ENCODE results near the gene CAB39.

Gene CAB39

GRCh38 chr2:230742781-230743180, 30.1 kb downstream of the CAB39 start:
- Histone ChIP-seq H3K27ac (ENCODE audit: low read length) (no peak overlapping the region), H3K36me3 (ENCODE audit: control insufficient read depth, insufficient read depth, low read length) (no peaks in the 10 kb centered on the region), H3K4me1 (ENCODE audit: control insufficient read depth, insufficient read depth, low read length) (no peaks in the 10 kb centered on the region), H3K4me3 (ENCODE audit: low read length) (no peak overlapping the region), H3K9me3 (ENCODE audit: control insufficient read depth, insufficient read depth, low read length) (no peaks in the 10 kb centered on the region), H3K27me3 (ENCODE audit: control insufficient read depth, insufficient read depth, low read length) (no peaks in the 10 kb centered on the region)
- DNase-seq (ENCODE audit: low read depth, low spot score) = no peak
- WGBS (ENCODE audit: insufficient coverage, insufficient read length) = no CpG with 5 or more reads among the region's 4 CpGs

- Histone ChIP-seq H3K27ac (ENCODE audit: low read length) (no peak overlapping the region), H3K36me3 (ENCODE audit: control insufficient read depth, insufficient read depth, low read length) (no peaks in the 10 kb centered on the region), H3K4me3 (ENCODE audit: low read length) (no peak overlapping the region), H3K9me3 (ENCODE audit: control insufficient read depth, insufficient read depth, low read length) (no peaks in the 10 kb centered on the region), H3K27me3 (ENCODE audit: control insufficient read depth, insufficient read depth, low read length) (no peaks in the 10 kb centered on the region), H3K4me1 (ENCODE audit: control insufficient read depth, insufficient read depth, low read length) (no peaks in the 10 kb centered on the region)
- no peak for DNase-seq (ENCODE audit: low read depth, low spot score)
- WGBS (ENCODE audit: insufficient coverage, insufficient read length) = no CpG with 5 or more reads among the region's 4 CpGs
Observed at GRCh38 chr2:230746213-230746612, 33.6 kb downstream of the CAB39 start.

GRCh38 chr2:230748087-230748486, 35.4 kb downstream of the CAB39 start:
- DNase-seq (ENCODE audit: low read depth, low spot score) = no peak
- H3K9me3 ChIP-seq (ENCODE audit: control insufficient read depth, insufficient read depth, low read length) = no peaks in the 10 kb centered on the region
- WGBS (ENCODE audit: insufficient coverage, insufficient read length) = no CpG with 5 or more reads among the region's 2 CpGs
- no peaks in the 10 kb centered on the region for H3K4me1 ChIP-seq (ENCODE audit: control insufficient read depth, insufficient read depth, low read length)
- no peaks in the 10 kb centered on the region for H3K27me3 ChIP-seq (ENCODE audit: control insufficient read depth, insufficient read depth, low read length)
- no peak overlapping the region for H3K4me3 ChIP-seq (ENCODE audit: low read length)
- no peak overlapping the region for H3K27ac ChIP-seq (ENCODE audit: low read length)
- H3K36me3 ChIP-seq (ENCODE audit: control insufficient read depth, insufficient read depth, low read length) = no peaks in the 10 kb centered on the region

- H3K9me3 ChIP-seq (ENCODE audit: control insufficient read depth, insufficient read depth, low read length) = no peaks in the 10 kb centered on the region
- H3K4me3 ChIP-seq (ENCODE audit: low read length) = no peak overlapping the region
- H3K4me1 ChIP-seq (ENCODE audit: control insufficient read depth, insufficient read depth, low read length) = no peaks in the 10 kb centered on the region
- H3K27ac ChIP-seq (ENCODE audit: low read length) = no peak overlapping the region
- no CpG with 5 or more reads among the region's 2 CpGs for WGBS (ENCODE audit: insufficient coverage, insufficient read length)
- no peaks in the 10 kb centered on the region for H3K27me3 ChIP-seq (ENCODE audit: control insufficient read depth, insufficient read depth, low read length)
- H3K36me3 ChIP-seq (ENCODE audit: control insufficient read depth, insufficient read depth, low read length) = no peaks in the 10 kb centered on the region
- no peak for DNase-seq (ENCODE audit: low read depth, low spot score)
Observed at GRCh38 chr2:230749111-230749510, 36.5 kb downstream of the CAB39 start.

- Histone ChIP-seq H3K36me3 (ENCODE audit: control insufficient read depth, insufficient read depth, low read length) (no peaks in the 10 kb centered on the region), H3K4me1 (ENCODE audit: control insufficient read depth, insufficient read depth, low read length) (peaks cover 1% of the 10 kb centered on the region; the same call in 1 of the 2 replicates), H3K27ac (ENCODE audit: low read length) (no peak overlapping the region), H3K4me3 (ENCODE audit: low read length) (no peak overlapping the region), H3K9me3 (ENCODE audit: control insufficient read depth, insufficient read depth, low read length) (no peaks in the 10 kb centered on the region), H3K27me3 (ENCODE audit: control insufficient read depth, insufficient read depth, low read length) (no peaks in the 10 kb centered on the region)
- WGBS (ENCODE audit: insufficient coverage, insufficient read length) = no CpG with 5 or more reads among the region's 3 CpGs
- DNase-seq (ENCODE audit: low read depth, low spot score) = no peak
Observed at GRCh38 chr2:230751062-230751461, 38.4 kb downstream of the CAB39 start.

- DNase-seq (ENCODE audit: low read depth, low spot score) = no peak
- H3K4me1 ChIP-seq (ENCODE audit: control insufficient read depth, insufficient read depth, low read length) = peaks cover 1% of the 10 kb centered on the region; the same call in 1 of the 2 replicates
- no peaks in the 10 kb centered on the region for H3K36me3 ChIP-seq (ENCODE audit: control insufficient read depth, insufficient read depth, low read length)
- H3K9me3 ChIP-seq (ENCODE audit: control insufficient read depth, insufficient read depth, low read length) = no peaks in the 10 kb centered on the region
- no peak overlapping the region for H3K4me3 ChIP-seq (ENCODE audit: low read length)
- 92% methylated on average over 2 of the region's 4 CpGs for WGBS (ENCODE audit: insufficient coverage, insufficient read length)
- no peak overlapping the region for H3K27ac ChIP-seq (ENCODE audit: low read length)
- H3K27me3 ChIP-seq (ENCODE audit: control insufficient read depth, insufficient read depth, low read length) = no peaks in the 10 kb centered on the region
Observed at GRCh38 chr2:230754200-230754599, 41.6 kb downstream of the CAB39 start.

GRCh38 chr2:230757476-230757875, 44.8 kb downstream of the CAB39 start:
- Histone ChIP-seq H3K4me3 (ENCODE audit: low read length) (no peak overlapping the region), H3K4me1 (ENCODE audit: control insufficient read depth, insufficient read depth, low read length) (peaks cover 1% of the 10 kb centered on the region; the same call in 1 of the 2 replicates), H3K27me3 (ENCODE audit: control insufficient read depth, insufficient read depth, low read length) (no peaks in the 10 kb centered on the region), H3K9me3 (ENCODE audit: control insufficient read depth, insufficient read depth, low read length) (no peaks in the 10 kb centered on the region), H3K27ac (ENCODE audit: low read length) (no peak overlapping the region), H3K36me3 (ENCODE audit: control insufficient read depth, insufficient read depth, low read length) (no peaks in the 10 kb centered on the region)
- DNase-seq (ENCODE audit: low read depth, low spot score) = no peak
- WGBS (ENCODE audit: insufficient coverage, insufficient read length) = no CpG with 5 or more reads among the region's 2 CpGs

GRCh38 chr2:230758566-230759480, 46.2 kb downstream of the CAB39 start:
- no peak for DNase-seq (ENCODE audit: low read depth, low spot score)
- H3K36me3 ChIP-seq (ENCODE audit: control insufficient read depth, insufficient read depth, low read length) = no peaks in the 10 kb centered on the region
- no CpG with 5 or more reads among the region's 6 CpGs for WGBS (ENCODE audit: insufficient coverage, insufficient read length)
- H3K4me1 ChIP-seq (ENCODE audit: control insufficient read depth, insufficient read depth, low read length) = peaks cover 1% of the 10 kb centered on the region; the same call in 1 of the 2 replicates
- no peak overlapping the region for H3K27ac ChIP-seq (ENCODE audit: low read length)
- H3K4me3 ChIP-seq (ENCODE audit: low read length) = no peak overlapping the region
- no peaks in the 10 kb centered on the region for H3K9me3 ChIP-seq (ENCODE audit: control insufficient read depth, insufficient read depth, low read length)
- no peaks in the 10 kb centered on the region for H3K27me3 ChIP-seq (ENCODE audit: control insufficient read depth, insufficient read depth, low read length)

- H3K9me3 ChIP-seq (ENCODE audit: control insufficient read depth, insufficient read depth, low read length) = no peaks in the 10 kb centered on the region
- no CpG with 5 or more reads among the region's 11 CpGs for WGBS (ENCODE audit: insufficient coverage, insufficient read length)
Observed at GRCh38 chr2:230759481-230760167, 47.0 kb downstream of the CAB39 start.

GRCh38 chr2:230761704-230762103, 49.1 kb downstream of the CAB39 start:
- Histone ChIP-seq H3K36me3 (ENCODE audit: control insufficient read depth, insufficient read depth, low read length) (no peaks in the 10 kb centered on the region), H3K4me1 (ENCODE audit: control insufficient read depth, insufficient read depth, low read length) (no peaks in the 10 kb centered on the region; the same call in 1 of the 2 replicates), H3K4me3 (ENCODE audit: low read length) (no peak overlapping the region), H3K27ac (ENCODE audit: low read length) (no peak overlapping the region), H3K27me3 (ENCODE audit: control insufficient read depth, insufficient read depth, low read length) (no peaks in the 10 kb centered on the region), H3K9me3 (ENCODE audit: control insufficient read depth, insufficient read depth, low read length) (no peaks in the 10 kb centered on the region)
- DNase-seq (ENCODE audit: low read depth, low spot score) = no peak
- WGBS (ENCODE audit: insufficient coverage, insufficient read length) = no CpG with 5 or more reads among the region's 8 CpGs

More at GRCh38 chr2:230759481-230760167, 47.0 kb downstream of the CAB39 start:
- Histone ChIP-seq H3K4me3 (ENCODE audit: low read length) (no peak overlapping the region), H3K27me3 (ENCODE audit: control insufficient read depth, insufficient read depth, low read length) (no peaks in the 10 kb centered on the region), H3K4me1 (ENCODE audit: control insufficient read depth, insufficient read depth, low read length) (peaks cover 1% of the 10 kb centered on the region; the same call in 1 of the 2 replicates), H3K27ac (ENCODE audit: low read length) (no peak overlapping the region), H3K36me3 (ENCODE audit: control insufficient read depth, insufficient read depth, low read length) (no peaks in the 10 kb centered on the region)
- DNase-seq (ENCODE audit: low read depth, low spot score) = no peak

Measured in iPS DF 6.9 (cell line).